ENCODE data around the gene ACAP3. TPM values are rescaled to one million over a fixed set of nuclear protein-coding genes. Genes with fewer than 3 reads are reported as not detected.

The ACAP3 gene
- total RNA-seq, 1 donor from 2014 or later, result 31.9 TPM

DNA sequence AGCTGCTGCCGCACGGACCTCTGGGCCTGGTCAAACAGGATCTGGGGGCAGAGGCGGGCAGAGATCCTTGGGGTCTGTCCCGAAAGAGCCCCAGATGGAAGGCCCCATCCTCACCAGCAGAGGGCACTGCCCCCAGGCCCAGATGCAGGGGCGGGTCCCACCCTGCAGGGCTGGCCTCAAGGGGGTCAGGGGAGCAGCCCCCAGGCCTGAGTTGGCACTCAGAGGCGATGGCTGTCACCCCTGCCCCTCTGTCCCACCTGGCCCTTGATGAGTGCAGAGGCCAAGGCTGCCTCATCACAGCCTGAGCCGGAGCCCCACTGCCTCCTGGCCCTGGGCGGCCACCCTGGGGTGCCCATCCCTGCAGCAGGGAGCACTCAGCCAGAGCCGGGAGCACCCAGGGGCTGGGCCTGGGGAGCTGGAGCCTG is 5.7 kb downstream of the ACAP3 start:
- no peak for DNase-seq (ENCODE audit: low spot score)
- no peak for ATAC-seq

DNA sequence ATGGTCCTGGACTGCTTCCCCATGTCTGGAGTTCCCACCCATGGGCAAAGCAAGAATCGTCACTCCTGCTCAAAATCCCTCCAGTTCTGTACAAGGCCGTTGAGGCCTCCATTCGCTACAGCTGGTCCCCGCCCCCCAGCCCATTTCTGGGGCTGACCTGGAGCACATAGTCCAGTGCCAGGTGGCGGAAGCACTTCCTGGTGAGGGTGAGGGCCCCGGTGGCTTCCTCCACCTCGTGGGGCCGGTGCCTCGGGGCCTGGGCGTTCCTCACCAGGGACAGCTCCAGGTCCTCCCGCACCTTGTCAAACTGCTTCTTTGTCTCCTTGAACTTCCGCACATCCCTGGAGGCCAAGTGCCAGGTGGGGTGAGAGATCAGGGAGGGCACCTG is 7.4 kb downstream of the ACAP3 start:
- DNase-seq (ENCODE audit: low spot score) (no peak), ATAC-seq (no peak)

DNA sequence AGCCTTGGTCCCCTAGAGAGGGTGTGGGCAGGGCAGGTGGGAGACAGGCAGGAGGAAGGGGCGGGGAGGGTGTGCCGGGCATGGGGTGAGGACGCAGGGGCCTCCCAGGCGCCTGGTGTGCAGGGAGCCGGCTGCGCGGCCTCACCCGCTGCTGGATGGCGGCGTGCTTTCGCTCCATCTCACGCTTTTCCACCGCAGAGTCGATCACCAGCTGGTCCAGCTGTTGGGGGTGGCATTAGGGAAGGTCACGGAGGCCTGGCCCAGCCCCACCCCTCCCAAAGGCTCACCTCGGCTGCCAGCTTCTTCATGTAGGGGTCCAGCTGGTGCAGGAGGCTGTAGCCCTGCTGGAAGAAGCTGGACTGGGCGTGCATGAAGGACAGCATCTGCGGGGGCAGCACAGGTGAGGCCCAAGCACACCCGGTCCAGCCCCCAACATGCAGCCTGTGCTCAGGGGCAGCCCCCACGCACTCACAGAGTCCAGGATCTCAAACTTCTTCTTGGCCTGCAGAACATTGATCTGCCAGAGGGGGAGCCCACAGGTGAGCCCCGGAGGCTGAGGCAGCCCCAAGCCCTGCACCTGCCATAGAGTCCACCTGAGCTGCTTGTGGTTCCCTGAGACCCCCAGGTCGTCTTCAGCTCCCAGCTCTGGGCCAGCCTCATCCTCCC is 7.9 kb downstream of the ACAP3 start:
- ATAC-seq (peak; percentile 9), DNase-seq (ENCODE audit: low spot score) (no peak)

DNA sequence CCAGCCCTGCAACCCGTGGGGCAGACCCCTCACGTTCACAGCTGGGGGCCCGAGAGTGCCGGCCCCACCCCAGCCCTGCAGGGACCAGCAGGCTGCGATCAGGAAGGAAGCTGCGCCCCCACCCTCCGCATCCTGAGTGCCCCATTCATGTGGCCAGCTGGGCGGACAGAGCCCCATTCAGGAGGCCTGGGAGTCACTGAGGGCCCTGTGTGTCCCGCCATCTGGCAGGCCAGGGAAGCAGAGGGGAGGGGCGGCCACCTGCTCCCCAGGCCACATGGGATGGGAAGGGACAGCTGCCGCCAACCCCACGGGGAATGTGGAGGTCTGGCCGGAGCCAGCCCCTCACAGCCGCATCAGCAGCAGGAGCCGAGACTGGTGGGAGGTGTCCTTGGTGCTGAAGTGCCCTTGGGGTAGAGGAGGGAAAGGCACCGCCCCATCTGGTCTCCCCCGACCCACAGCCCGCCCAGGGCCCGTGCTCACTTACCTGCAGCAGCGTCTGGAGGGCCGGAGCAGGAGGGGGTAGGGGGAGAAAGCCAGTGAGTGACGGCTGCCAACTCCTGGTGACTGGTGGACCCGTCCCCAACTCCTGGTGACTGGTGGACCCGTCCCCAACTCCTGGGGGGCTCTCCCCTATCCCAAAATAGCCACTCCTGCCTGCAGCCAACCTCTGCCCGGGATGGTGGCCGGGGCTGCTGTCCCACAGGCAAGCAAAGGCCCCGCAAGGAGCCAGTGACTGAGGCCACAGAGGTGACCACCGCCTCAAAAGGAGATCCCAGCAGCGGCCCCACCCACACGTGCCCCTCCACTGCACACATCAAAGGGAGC is 8.7 kb downstream of the ACAP3 start:
- ATAC-seq, result peak; percentile 3
- DNase-seq (ENCODE audit: low spot score), result no peak

DNA sequence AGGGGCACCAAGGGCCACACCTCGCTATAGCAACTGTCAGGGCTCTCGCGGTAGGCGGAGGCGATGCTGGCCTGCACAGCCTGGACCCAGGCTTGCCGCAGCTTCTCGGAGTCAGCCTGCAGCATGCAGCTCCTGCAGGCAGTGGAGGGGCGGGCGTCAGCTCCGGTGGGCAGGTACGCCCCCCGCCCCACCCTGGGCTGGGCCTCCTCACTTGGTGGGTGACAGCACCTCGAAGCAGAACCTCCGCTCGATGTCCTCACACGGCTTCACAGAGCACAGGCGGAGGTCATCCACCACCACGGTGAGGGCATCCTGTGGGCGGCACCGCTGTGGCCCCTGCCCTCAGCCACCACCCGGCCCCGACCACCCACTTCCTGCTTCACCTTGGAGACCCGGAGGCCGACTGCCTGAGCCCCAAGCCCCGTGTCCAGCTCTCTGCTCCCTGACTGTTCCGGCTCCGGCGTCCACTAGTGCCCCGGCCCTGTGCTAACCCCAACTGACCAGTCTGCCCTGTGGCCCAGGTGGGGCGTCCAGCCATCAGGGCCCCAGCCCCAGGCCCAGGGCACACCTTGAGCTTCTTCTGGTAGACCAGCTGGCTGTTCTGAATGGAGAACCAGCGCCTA is 9.8 kb downstream of the ACAP3 start:
- DNase-seq (ENCODE audit: low spot score) (no peak), ATAC-seq (no peak)

DNA sequence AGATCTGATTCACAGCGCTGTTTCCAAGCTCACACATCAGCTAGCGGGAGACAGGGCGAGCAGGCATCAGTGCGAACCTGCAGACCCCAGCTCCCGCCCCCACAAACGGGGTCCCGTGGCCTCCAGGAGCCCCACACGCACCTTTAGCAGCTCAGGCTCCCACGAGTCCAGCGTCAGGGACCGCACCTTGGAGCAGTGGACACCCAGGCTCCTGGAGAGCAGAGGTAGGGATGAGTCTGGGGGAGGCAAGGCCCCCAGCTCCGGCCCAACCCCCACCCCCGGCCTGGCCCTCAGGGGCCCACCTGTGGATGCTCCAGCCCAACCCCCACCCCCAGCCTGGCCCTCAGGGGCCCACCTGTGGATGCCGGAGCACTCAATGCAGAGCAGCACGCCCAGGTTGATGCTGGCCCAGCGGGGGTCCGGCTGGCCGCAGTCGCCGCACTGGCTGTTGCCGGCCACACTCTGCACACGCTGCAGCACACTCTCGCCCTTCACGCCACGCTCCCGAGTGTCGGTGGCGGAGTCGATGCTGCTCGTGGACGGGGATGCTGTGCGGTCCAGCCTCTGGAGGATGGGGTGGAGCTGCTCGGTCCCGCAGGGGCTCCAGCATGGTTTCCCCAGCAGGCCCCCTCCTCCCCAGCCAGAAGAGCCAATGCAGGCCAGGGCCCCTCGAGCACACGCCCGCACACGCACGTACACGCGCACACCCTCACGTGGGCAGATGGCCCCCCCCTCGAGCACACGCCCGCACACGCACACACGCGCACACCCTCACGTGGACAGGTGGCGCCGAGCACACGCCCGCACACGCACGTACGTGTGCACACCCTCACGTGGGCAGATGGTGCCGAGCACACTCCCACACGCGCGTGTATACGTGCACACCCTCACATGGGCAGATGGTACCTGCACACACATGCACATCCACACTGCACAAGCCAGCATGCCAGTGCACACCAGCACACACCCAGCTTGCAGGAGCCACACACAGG is 11.4 kb downstream of the ACAP3 start:
- no peak for DNase-seq (ENCODE audit: low spot score)
- ATAC-seq, result no peak

DNA sequence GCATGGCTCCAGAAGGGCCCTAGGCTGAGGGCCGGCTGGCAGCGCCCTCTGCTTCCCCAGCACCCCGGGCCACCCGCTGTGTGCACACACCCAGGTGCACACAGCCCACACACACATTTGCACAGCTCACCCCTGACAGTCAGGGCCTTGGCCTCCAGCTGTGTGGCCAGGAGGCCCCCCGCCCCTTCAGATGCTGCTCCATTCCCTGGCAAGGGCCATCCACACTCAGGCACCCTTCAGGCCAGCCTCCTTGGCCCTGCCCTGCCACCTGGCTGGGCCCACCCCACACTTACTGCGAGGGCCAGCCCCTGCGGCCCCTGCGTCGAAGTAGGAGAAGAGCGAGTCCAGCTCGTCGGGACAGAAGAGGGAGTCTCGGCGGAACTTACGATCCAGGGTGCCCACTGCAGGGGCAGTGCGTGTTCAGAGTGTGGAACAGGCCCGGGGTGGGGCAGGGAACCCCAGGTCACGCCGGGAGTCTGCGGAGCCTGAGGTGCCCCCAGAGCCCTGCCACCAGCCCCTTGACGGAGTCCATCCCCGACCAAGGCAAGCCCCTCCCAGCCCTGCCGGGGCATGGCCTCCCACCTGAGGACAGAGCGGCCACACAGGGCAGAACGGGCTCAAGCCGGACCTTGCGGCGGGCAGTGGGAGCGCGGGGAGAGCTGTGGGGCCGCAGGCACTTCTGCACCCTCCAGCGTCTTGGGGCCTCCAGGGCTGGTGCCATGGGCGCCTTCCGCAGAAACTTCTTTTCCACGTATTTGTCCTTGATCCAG is 12.4 kb downstream of the ACAP3 start:
- no peak for DNase-seq (ENCODE audit: low spot score)

DNA sequence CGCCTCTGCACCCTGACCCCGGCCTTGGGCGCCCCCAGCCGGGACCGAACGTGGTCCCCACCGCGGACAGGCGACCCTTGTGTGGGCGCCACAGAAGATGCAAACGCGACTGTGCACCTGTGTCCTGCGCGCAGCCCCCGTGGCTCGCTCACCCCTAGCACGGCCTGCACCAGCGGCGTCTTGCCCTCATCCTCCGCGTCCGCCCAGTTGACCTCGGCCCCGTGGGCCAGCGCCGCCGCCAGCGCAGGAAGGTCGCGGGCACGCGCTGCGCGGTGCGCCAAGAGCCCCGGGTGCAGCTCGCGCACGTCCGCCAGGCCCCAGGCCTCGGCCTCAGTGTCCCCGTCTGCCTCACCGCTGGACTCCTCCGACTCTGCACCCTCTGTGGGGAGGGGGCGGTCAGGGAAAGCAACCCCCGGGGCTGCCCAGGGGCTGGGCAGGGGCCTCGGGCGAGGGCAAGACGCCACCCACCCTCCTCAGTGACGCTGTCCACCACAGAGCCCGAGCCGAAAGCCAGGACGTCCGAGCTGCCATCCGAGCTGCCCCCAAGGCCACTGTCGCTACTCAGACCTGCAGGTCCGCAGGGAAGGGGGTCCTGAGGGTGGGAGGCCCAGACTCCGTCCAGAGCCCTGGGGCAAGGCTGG is 13.4 kb downstream of the ACAP3 start:
- ATAC-seq, result no peak

More for the DNA sequence above, 12.4 kb downstream of the ACAP3 start:
- no peak for ATAC-seq

DNA sequence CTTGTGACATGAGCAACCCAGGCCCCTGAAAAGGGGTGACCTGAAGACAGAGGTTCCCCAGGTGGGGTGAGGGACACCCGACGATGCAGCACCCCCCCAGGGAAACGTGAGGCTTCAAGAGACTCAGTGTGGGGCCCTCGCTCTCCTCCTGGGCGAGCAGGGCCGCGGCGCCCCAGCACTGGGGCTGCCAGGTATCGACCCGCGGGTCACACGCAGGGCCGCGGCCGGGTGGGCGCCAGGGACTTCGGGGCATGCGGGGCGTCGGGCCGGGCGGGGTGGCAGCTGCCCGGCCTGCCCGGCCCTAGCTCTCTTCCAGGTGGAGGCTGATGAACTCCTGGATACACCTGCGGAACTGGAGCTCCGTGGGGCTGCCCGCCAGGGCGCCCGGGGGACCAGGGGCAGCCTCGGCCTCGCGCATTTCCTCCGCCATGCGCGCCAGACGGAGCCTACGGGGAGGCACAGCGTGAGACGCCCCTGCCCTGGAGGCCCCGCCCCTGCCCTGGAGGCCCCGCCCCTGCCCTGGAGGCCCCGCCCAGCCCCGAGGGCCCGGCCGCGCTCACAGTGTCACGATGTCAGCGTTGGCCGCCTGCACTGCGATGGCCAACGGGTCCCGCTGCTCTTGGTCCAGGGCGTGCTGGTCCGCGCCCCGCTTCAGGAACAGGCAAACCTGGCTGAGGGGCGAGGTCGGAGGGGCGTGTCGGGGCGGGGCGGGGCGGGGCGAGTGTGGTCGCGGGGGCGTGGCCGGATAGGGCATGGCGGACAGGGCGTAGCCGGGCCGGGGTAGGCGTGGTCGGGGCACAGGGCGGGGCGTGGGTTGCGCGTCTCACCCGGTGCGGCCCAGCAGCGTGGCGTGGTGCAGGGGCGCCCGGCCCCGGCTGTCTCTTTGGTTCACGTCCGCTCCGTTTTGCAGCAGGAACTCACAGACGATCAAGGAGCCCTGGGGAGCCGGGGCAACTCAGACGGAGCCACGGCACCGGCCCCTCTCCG is 14.2 kb downstream of the ACAP3 start:
- DNase-seq (ENCODE audit: low spot score), result no peak
- ATAC-seq, result no peak

More for the DNA sequence above, 13.4 kb downstream of the ACAP3 start:
- no peak for DNase-seq (ENCODE audit: low spot score)

DNA sequence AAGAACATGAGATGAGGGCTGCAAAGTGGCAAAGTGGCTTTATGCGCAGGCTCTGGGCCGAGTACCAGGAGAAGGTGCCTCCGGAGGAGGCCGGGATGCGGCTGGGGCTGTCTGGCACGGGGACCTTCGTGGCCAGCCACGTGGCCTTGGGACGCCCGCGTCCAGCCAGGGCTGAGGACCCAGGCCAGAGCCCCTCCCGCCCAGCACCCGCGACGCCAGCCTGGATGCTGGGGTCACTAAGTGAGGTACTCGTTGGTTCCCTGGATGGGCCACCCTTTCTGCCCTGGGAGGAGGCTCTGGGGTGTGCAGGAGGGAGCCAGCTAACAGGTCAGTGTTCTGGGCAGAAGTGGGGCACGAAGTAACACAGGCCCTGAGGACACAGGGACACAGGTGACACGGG is 14.9 kb downstream of the ACAP3 start:
- ATAC-seq (no peak), DNase-seq (ENCODE audit: low spot score) (no peak)

DNA sequence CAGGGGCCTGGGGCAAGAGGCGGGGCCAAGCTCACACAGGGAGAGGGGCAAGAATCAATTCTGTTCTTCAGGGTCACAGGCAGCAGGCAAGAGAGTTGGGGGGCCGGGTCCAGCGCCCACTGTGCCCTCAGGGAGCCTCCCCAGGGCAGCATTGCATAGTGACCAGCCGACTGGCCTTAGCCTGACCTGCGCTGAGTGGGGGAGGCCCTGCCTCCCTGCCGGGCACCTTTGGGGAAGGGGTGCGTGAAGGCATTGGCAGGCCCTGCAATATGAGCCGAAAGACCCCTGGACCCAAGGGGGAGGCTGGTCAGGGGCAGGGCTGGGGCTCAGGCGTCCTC is 15.3 kb downstream of the ACAP3 start:
- ATAC-seq (no peak), DNase-seq (ENCODE audit: low spot score) (no peak)

DNA sequence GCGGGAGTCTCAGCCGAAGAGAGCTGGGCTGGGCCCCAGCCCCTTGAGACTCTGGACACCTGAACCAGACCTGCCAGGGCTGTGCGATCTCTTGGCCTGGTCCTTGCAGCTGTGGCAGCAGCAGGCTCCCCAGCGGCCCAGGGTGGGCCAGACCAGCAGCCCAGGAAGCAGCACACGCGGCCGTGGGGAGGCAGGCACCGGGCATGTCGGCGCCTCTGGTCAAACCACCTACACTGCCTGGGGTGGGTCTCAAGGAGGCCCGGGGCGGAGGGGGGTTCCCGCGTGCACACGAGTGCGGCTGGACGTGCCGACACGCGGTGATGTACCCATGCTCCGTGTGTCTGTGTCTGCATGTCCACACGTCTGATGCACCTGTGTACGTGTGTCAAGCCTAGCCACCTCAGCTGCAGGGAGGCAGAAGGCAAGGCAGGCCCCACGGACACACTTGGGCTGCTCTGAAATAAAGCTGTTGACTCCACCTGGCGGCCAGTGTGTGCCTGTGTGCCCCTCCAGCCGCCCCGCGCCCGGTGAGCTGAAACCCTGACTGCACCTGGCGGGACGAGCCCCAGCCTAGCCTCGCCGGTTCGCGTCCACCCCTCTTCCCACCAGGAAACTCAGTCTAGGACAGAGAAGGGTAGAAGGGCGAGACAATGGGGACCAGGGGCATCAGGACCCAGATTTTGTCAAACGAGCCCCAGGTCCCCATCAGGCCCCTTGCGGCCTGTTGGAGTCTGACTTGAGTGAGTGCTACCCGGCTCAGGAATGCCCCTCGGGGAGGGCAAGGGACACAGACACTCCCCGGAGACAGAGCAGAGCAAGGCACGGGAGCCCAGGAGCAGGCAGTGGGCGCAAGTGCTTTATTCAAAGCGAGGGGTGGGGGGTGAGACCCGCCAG is 15.9 kb downstream of the ACAP3 start:
- DNase-seq (ENCODE audit: low spot score) (peak; percentile 75), ATAC-seq (peak; percentile 77)

DNA sequence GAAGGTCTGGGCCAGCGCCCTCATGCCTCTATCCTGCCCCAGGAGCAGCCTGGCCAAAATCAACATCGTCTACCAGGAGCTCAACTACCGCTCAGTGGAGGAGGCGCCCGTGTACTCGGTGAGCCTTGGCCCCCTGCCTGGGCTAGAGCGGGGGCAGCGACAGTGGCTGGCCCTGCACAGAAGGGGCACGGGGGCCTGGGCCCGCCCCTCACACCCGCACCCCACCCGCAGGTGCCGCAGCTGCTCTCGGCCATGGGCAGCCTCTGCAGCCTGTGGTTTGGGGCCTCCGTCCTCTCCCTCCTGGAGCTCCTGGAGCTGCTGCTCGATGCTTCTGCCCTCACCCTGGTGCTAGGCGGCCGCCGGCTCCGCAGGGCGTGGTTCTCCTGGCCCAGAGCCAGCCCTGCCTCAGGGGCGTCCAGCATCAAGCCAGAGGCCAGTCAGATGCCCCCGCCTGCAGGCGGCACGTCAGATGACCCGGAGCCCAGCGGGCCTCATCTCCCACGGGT is 16.7 kb downstream of the ACAP3 start:
- peak; percentile 71 for ATAC-seq

DNA sequence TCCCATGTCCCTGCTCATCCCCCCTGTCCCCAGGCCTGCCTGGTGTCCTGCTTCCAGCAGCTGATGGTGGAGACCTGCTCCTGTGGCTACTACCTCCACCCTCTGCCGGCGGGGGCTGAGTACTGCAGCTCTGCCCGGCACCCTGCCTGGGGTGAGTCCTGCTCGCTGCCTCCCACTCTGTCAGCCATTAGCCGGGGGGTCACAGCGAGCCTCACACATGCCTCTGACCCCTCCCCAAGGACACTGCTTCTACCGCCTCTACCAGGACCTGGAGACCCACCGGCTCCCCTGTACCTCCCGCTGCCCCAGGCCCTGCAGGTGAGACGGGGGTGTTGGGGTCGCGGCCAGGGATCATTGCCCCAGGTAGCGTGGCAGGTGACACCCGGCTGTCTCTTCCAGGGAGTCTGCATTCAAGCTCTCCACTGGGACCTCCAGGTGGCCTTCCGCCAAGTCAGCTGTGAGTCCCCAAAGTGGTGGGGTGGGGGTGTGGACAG is 17.4 kb downstream of the ACAP3 start:
- DNase-seq (ENCODE audit: low spot score) (peak; percentile 80), ATAC-seq (peak; percentile 80)

More for the DNA sequence above, 16.7 kb downstream of the ACAP3 start:
- no peak for DNase-seq (ENCODE audit: low spot score)

DNA sequence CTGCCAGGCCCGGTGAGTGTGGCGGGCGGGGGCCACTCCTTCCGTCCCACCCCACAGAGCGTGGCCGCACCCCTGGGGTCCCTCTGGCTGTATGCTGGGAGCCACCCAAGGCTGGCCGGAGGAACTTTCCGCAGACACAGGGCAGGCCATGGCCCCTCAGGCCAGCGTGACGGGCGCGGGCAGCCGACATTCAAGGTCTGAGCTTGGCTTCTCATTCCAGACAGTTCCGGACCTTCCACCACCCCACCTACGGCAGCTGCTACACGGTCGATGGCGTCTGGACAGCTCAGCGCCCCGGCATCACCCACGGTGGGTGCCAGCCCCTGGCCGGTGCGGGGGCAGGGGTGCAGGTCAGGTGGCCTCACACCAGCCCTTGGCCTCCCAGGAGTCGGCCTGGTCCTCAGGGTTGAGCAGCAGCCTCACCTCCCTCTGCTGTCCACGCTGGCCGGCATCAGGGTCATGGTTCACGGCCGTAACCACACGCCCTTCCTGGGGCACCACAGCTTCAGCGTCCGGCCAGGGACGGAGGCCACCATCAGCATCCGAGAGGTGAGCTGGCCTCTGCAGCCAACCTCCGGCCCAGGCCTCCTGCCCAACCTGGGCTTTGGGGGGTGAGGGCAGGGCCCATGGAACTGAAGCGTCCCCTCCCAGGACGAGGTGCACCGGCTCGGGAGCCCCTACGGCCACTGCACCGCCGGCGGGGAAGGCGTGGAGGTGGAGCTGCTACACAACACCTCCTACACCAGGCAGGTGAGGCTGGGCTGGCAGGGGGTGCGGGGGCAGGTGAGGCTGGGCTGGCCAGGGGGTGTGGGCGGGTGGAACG is 20.2 kb downstream of the ACAP3 start:
- no peak for ATAC-seq
- DNase-seq (ENCODE audit: low spot score), result no peak
